Fibroblast of peridontal ligament (primary cell): ENCODE measurements around the gene LRRC25.
A peak's percentile ranks its signal among the peaks of the same experiment; 100 is the strongest.

Experiments used
- DNase-seq: peaks from one replicate; pipeline ENCODE4 v3.0.0-alpha.2; 2010; ENCODE audit errors: extremely low read depth

LRRC25 gene

DNA sequence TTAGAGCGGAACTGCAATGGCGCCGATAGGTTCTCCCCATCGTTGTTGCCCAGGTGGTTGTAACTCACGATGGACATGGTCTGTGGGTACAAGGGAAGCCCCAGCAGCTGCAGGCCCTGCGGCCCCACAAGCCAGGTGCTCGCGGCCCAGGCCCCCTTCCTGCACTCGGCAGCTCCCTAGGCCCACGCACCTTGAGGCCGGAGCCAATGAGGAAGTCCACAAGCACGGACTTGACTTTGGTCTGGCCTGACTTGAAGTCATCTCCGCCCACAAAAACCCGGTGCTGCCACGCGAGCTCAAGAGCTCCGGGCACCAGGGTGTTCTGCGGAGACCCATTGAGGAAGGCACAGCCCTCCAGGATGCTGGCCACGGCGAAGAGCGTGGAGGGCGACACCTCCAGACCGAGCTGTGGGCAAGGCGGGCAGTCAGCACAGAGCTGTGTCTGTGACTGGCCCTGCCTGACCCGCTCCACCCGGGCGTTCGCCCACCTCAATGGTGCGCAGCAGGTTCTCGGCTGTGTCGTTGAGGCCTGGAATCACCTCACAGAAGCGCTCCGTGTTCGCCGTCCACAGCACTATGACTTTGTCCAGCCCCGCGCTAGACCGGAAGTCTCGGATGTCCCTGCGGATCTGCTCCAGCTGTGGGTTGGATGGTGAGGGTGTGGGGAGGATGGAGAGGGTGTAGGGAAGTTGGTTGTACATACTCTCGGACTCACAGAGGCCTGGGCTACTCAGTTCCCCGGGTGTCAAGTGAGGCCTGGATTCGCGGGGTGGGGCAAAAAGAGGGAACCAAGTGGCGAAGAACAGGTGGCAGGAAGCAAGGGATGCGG, 38.6 kb upstream of the LRRC25 start:
- no peak for DNase-seq

DNA sequence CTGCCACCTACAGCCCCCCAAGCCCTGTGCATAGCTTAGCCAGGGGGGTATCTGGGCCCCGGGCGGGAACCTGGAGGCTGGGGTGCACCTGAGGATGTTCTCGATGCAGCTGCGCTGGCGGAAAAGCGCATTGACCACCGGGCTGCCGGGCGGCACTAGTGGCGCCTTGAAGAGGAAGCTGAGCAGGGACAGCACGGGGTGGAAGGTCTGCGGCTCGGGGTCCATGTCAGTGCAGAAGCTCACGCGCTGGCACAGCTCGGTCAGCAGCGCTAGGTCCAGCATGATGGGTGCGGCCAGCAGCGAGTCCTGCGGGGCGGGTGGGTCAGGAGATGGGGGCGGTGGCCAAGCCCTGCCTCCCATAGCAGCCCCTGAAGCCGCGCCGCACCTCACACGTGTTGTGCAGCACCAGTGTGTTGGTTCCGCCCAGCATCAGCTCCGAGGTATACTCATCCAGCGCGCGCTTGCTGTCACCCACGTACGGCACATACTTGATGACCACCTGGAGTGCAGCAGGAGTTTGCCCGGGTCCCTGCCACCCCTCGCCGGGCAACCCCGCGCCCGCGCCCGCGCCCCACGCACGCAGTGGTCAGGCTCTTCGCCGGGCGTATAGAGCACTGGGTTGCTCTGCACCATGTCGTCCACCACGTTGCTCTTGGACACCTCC, 37.9 kb upstream of the LRRC25 start:
- DNase-seq = no peak

DNA sequence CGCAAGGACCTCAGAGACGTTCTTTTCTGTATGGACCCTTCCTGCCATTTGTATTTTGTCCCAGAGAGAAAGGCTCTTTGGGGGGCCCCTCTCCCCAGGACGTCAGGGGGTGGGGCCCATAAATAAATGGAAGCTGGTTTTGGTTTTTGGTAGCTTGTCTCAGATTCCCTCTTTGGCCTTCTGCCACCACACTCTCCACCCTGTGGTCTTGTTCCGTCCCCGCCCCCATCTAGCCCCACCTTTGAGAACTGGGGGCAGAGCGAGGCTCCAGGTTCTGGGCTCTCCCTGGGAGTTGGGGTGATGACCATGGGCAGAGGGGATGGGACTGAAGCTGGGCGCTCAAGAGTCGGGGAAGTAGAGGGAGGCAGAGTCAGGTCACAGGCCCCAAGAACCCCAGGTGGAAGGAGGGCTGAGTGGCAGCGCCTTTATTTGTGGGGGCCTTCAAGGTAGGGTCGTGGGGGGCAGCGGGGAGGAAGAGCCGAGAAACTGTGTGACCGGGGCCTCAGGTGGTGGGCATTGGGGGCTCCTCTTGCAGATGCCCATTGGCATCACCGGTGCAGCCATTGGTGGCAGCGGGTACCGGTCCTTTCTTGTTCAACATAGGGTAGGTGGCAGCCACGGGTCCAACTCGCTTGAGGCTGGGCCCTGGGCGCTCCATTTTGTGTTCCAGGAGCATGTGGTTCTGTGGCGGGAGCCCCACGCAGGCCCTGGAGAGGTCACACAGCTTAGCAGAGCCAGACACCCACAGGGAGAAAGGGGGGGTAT, 37.2 kb upstream of the LRRC25 start:
- no peak for DNase-seq

DNA sequence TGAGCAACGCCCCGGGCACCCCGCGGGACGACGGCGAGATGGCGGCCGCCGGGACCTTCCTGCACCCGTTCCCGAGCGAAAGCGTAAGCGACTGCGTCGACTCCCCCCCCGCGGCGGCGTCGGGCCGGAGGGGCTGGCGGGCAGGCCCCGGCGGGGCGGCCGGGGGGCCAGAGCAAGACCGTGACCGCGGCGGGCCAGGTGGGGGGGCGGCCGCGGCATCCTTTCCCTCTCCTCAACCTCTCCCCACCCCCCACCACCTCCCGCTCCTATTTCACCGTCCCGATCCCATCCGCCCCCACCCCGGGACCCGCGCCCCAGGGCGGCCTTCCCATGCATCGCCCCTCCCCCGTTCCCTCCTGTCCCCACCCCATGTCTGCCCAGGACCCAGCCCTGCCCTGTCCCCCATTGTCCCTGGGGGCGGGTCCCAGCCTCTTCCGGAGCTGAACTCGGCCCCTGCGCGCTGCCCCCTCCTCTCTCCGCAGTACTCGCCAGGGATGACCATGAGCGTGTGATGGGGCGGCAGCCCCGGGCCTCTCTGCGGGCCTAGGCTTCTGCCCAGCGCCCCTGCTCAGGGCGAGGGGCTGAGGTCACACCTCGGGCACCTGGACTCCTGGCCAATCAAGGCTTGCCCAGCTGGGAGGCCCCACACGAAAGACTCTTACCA, 36.4 kb upstream of the LRRC25 start:
- no peak for DNase-seq

DNA sequence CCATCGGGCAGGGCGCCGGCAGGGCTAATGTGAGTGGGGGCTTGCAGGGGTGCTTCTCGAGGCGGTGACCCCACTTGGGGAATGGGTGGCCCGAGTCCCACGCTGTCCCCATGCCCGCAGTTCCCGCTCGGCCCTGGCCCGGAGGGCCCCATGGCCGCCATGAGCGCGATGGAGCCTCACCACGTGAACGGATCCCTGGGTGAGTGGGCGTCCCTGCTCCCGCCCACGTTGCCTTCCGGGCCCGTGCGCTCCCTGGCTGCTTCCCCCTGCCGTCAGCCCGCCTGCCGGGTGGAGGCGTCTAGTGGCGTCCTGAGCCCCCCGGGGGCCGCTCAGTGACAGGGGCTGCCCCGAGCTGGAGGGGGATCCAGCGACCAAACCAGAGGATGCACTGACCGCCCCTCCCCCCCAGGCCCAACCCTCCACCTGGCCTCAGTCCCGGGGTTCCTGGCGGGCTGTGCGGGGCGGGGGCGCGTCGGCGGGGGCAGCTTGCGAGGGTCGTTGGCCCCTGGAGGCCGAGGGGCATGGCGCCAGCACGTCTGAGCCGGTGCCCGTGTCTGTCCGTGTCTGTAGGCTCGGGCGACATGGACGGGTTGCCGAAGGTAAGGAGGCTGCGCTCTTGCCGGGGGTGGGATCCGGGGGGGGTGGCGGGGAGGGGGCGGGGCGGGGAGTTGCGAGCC, 35.7 kb upstream of the LRRC25 start:
- DNase-seq = no peak

DNA sequence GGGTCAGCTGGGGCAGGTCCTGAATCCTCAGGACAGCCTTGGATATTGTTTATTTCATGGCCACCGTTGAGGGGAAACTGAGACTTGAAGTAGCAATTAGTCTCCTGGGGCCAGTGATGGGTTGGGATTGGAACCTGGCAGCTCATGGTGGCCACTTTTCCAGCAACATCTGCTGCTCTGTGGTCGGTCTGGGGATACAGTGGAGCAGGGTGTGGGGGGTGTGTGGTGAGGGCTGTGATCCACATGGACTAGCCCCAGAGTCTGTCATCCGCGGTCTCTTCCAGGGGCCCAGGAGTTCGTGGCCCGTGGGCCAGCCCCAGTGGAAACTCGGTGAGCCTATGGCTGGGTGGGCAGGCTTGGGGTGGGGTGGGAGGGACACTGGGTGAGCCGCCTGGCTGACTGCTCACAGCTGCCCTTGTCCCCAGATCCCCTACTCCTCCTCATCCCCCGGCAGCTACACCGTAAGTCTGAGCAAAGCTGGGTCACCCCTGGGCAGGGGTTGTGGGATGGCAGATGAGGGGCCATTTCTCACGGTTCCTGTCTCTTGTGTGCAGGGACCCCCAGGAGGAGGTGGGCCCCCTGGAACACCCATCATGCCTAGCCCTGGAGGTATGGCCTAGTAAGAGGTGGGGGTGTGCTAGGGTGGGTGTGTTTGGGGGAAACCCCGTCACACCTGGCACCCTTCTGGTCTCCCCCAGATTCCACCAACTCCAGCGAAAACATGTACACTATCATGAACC, 35.0 kb upstream of the LRRC25 start:
- DNase-seq = no peak

DNA sequence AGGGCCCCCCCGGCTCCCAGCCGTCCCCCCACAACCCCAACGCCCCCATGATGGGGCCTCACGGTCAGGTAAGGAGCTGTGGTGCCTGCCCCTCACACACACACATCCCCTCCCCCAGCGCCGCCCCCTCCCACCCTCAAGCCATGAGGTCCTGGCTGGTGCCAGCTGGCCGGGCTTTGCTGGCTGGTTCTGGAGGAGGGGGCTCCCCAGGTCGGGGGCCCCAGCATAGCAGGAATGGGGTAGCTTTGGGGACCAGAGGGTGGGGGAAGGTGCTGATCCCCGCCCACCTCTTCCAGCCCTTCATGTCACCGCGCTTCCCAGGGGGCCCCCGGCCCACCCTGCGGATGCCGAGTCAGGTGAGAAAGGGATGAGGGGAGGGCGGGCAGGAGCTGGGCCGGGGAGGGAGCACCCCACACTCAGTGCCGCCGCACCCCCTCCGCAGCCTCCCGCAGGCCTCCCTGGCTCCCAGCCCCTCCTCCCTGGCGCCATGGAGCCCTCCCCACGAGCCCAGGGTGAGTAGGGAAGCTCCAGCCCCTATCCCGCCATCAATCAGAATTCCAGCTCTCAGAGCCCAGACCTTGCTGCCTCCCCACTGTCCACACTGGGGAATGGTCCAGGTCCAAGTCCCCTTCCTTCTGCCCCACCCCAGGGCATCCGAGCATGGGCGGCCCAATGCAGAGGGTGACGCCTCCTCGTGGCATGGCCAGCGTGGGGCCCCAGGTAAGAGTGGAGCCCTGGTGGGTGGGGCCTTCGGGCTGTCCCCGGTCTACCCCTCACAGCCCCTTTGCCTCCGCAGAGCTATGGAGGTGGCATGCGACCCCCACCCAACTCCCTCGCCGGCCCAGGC, 34.2 kb upstream of the LRRC25 start:
- DNase-seq = no peak

DNA sequence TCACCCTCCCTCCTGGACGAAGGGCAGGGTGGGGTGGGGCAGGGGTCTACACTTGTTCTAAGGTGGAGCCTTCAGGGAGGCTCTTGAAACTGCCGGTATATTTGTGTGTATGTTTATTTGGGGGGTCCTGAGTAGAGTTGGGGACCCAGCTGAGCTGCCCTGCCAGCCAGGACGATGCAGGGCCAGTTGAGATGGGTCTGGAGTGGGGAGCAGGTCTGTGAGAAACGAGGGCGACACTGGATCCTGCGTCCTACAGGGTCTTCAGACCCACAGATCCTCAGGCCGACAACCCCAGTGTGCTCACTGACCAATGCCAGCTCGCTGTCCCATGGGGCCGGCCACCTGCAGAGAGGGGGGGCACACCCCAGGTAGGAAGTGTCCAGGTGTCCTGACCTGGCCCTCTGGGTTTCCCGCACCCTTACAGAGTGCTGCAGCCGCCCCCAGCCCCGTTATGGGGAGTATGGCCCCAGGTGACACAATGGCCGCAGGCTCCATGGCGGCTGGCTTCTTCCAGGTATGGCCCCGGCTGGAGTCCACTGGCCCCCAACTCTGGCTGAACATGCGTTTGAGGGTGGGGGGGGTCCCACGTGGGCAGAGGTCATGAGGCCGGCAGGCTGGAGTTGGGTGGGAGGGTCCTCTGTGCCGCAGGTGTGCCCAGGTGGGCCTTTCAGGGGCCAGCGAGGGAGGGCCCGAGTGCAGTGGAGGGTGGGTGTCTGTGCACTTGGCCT, 33.2 kb upstream of the LRRC25 start:
- no peak for DNase-seq

DNA sequence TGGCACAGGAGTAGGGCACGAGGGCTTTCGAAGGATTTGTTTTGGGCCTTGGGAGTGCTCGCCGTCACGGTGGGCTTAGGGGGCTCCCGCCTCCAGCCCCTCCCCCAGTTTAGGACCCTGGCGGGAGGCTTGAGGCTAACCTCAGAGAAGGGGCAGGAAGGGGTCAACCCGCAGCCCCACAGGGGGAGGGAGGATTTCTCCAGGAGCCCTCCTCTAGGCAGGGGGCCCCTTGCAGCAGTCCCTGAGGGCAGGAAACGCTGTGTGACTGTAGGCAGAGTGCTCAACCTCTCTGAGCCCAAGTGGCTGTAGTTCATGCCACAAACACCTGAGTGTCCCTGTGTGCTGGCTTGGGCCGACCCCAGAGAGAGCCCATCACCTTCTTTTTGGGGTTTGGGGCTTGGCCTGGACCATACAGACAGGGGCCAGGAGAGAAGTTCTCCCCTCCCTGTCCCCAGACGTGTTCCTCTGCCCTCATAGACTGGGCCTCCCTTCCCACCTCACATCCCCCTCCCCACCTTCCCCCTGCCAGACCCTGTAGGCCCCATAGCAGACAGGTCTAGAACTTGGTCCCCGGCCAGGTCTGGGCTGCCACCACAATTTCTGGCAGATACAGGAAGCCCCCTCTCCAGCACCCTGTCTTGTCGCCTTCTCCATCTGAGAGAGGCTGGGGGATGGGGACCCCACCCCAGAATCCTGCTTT, 32.4 kb upstream of the LRRC25 start:
- no peak for DNase-seq

DNA sequence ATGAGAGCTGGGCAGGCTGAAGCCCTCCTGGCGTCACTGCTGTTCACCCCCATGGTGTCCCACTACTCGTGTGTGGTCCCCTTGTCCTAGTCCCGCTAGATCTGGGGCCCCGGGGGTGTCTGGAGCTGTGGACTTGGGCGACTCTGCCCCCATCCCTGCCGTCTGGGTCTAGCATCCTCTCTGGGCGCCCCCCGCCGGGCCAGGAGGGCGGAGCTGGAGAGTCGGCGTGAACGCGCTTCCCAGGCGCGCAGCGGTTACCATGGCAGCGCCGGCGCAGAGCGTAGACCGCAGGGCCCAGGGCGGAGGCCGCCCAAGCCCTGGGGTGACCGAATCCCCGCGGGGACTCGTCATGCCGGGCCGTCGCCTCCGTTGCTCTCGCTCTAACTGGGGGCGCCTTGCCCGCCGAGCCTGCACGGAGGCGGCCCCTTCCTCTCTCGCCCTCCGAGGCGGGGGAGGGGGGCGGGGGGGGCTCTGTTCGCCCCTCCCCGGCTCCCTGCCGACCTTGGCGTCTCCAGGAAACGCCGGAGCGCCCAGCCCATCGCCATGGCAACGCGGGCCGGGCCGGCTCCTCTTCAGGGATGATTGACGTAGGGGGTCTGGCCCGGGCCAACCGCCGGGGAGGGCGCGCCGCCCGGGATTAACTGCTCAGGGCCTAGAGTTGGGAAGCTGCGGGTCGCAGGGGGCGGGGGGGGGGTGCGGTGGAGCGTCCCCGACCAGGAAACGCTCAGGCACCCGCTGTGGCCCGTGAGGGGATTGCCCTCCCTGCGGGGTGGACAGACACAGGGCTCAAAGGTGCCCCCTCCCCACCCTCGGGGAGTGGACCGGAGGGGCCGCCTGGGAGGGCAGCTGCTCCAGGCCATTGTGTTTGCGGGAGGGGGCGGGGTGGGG, 31.6 kb upstream of the LRRC25 start:
- peak; percentile 68 for DNase-seq

DNA sequence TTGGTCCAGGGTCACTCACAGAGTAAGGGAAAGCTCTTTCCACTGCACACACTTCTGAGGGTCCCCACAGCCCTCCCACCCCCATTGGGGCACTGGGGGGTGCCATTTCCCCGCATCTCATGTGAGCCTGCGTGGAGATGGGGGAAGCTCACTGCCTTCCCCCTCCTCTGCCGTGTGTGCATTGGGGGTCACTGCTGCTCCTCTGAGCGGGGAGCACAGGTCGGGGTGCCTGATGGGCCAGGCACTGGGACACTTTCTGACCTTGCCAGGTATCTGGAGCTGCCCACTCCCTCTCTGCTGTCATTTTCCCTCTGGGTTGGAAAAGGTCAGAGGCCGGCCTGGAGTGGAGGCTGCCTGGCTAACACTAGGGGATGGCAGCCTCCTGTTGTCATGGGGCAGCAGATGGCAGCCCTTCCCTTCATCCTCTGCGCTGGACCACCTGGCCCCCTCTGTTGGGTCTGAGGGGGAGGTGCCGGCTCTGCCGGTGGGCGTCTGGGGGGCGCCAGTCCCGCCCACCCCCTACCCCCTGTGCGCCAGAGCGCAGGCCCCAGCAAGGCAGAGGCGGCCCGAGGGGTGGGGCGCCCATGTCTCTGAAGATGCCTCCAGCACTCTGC, 30.9 kb upstream of the LRRC25 start:
- DNase-seq = no peak

DNA sequence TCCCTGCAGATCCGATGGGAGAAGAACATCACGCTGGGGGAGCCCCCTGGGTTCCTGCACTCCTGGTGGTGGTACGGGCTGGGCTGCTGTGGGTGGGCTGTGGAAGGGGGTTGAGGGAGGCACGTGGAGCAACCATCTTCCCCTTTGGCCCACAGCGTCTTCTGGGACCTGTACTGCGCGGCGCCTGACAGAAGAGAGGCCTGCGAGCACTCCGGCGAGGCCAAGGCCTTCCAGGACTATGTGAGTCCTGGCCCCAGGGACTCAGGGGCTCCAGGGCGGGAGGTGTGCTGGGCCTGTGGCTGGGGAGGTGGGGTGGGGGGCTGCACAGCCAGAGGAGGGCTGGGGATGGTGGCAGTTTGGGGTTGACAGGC, 30.3 kb upstream of the LRRC25 start:
- DNase-seq = no peak

DNA sequence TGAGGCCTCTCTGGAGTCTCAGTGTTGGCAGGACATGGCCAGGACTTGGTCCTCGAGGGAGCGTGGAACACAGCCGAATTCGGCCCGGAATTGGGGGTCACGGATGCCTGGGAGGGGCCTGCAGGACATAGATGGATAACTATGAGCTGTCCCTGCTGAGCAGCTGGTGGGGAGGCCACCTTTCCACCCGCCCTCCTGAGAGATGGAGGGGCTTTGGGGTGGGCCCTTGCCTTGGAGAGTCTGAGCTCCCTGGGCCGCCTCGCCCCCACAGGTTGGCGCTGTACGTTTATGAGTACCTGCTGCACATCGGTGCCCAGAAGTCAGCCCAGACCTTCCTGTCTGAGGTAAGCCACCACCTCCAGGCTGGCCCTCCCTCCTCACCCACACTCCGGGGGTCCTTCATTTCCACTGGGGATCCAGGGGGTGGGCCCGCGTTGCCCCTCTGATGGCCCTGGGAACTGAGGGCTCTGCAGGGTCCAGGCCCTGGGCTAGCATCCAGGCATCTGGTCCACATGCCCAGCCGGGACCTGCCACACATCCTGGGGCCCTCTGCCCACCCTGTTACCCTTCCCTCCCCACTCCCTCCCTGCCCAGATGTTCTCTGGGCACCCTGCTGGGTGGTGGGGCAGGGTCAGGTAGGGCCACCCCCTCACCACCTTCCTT, 29.8 kb upstream of the LRRC25 start:
- no peak for DNase-seq

DNA sequence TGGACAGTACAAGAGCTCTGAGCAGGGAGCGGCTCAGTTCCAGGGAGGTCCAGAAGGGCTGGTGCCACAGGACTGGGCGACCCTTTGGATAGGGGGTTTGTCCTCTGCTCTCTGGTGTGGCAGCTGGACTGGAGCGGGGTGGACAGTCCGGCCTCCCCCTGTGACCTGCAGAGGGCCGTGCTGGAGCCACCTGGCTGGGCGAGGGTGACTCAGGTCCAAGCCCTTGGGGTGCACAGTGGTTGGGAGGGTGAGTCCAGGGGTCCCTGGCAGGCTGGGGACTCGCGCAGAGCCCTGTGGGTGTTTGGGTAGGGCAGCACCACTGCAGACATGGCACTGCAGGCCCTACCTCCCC, 29.0 kb upstream of the LRRC25 start:
- no peak for DNase-seq

DNA sequence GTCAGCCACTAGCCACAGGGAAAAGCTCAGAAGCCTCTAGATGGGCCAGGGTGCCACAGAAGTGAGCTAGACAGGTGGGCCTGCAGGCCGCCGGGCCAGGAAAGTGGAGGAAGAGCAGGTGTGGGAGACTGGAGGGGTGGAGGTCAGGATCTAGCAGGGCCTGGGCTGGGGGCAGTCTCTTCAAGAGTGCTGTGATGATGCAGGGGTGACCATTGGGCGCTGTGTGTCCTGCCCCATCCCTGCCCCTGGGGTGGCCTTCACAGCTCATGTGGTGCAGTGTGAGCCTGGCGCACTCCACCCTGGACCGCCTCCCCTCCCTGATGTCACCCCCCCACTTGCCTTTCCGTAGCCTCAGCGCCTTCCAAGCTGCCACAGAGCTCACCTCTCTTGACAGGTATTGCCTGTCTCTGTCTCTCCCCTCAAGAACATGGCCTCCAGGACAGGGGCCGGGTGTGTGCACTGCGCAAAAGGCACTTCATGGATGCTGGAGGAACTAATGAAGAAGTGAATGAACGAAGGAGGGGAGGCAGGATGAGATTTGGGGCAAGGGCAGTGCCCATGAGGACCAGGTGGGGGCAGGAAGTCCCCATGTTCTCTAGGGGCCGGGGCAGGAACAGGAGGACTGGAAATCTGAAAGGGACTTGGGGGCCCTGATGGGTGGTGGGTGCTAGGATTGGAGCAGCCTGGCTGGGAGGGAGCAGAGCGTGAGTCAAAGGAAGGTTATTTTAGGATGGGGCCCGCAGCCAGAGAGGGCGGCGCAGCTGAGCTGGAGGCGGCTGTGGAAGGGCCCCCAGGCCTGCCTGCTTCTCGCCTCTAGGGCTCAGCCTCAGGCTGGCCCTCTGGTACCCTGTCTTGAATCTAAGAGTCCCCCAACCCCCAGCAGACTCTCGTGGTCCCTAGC, 28.3 kb upstream of the LRRC25 start:
- DNase-seq = peak; percentile 59
